Measurements from ENCODE around the gene HSPB3.
"Not testable (repeated sequence)": the region's sequence is repeated elsewhere in the genome, so short reads cannot be mapped to it uniquely, and the experiment has no call there.

HSPB3 gene

DNA sequence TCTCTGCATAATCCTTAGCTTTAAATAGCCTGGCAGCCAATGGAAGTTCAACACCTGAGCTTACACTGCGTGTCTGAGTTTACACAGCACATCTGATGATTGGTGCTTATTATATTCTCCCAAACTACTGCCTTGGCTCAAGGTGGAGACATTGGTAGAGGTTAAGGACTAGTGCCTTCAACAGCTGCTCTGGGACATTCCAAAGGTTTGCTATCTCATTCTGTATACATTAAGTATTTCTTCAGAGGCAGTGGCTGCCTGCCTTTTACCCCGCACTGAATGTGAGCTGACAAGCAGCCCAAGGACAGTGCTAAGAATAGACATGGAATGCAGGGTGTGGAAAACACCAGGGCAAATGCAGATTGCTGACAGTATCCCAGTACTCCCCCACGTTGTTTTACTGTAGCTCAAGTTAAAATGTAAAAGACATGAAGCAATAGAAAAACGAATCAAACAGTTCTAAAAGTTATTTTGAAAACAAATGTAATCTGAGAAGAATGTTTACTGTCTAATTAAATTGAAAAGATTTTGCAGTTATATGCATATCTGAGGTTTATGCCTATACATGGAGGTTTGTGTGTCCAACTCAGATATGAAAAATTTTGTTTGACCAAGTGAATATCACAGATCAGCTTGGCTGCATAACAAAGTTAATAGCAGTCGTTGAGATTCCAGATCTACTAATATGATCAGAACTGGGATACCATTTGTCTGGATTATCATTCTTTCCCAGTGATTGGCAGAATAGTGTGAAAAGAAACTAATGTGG is 1.8 kb downstream of the HSPB3 start:
- no peak for DNase-seq

DNA sequence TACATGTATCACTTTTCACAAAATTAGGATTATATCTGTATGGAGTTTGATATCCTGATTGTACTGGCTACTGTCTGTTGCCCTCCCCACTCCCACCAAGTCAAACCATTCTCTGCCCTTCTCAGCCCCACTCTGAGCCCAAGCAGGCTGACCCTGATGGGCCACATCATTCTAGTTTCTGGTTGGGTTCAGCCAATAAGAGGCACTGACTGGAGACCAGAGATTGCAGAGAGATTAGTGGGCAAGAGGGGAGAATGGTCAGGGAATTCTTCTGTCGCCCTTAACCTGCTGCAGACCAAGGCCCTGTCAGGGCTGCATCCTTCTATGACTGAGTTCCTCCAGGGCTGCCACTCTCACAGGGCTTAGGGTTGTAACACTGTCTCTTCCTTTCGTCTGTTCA is 2.7 kb downstream of the HSPB3 start:
- DNase-seq = no peak

DNA sequence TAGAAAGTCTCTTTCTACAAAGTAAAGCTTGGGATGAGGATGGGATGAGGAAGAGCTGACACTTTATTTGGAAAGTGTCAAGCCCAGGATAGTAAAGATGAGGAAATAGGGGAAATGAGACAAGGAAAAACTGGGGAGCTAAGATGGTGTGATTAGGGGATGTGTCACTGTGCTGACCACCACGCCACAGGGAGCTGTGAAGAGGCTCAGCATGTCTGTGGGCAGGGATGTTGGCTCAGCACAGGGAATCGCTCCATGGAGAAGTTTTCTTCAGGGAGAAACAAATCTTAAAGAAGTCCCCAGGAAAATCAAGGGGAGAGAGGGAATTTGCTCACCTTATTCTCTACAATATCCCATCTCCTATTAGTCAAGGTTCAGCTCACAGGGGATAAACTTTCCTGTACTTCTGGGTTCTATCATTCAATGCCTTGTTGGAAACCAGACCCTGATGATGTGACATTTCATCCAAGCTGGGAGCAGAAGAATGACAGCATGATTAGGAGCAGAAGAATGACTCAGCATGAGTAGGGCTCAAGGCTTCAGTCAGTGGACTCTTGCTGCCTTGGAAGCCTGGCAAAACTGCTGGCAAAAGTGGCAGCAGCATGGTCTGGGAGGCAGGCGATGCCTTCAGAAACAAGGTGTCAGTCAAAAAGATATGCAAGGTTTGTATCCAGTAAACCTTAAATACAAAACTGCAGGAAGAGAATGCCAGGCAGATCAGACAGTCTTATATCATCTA is 4.9 kb downstream of the HSPB3 start:
- no peak for DNase-seq

DNA sequence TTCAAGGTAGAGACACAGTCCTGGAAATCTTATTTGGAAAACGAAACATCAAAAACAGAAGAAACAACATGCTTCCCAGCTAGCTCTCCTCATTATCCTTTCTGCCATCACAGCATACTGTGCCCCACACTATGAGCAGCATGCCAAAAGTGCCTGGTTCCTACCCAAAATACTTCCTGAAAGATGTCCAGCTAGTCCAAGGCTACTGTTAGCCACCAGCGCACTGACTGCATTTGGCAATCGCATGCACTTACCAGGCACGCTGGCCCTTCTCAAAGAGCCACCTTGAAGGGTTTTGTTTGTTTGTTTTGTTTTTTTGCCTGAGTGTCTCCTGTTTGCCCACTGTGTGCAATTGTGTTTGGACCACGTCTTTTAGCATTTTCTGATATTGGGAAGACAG is 6.8 kb downstream of the HSPB3 start:
- no peak for DNase-seq

DNA sequence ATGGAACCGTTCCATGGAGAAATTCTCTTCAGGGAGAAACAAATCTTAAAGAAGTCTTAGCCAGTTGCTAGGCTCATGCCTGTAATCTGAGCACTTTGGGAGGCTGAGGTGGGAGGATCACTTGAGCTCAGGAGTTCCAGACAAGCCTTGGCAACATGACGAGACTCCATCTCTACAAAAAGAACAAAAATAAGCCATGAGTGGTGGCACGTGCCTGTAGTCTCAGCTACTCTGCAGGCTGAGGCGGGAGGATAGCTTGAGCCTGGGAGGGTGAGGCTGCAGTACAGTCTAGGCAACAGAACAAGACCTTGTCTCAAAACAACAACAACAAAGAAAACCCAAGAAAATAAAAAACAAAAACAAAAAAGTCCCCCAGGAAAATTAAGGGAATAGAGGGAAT is 8.2 kb downstream of the HSPB3 start:
- no peak for DNase-seq

DNA sequence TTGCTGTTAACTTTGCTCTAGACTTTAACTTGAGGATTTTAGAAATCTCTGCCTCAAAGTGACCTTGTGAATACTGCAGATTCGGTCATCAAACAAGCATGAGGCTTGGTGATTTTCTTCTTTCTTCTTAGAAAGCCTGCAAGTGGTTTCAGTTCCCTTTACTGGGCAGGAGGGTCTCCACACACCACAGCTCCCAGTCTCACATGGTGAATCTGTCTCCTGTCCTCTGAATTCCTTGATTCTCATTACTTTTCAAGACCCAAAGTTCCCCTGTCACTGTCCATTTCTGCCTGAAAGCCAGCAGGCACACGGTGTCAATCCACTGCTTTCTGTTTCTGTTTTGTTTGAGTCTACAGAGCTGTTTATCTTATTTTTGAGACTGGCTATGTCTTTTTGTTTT is 14.1 kb downstream of the HSPB3 start:
- no peak for DNase-seq

DNA sequence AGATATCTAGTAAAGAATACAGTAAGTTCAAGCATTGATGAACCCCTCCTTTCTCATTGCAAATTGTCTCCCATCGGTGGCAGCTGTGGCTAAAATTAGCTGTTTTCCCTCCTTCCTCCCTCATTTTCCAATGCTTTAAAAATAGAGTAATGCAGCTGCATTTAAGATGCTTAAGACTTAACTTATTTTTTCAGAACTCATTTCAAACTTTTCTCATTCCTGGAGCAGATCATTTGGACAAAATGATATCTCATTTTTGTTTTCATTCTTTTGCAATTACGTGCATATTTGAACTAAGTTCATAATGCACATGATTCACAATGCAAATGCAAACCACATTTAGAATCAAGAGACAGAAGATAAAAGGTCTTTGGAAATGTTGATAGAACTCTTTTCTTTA is 14.6 kb downstream of the HSPB3 start:
- DNase-seq = no peak

DNA sequence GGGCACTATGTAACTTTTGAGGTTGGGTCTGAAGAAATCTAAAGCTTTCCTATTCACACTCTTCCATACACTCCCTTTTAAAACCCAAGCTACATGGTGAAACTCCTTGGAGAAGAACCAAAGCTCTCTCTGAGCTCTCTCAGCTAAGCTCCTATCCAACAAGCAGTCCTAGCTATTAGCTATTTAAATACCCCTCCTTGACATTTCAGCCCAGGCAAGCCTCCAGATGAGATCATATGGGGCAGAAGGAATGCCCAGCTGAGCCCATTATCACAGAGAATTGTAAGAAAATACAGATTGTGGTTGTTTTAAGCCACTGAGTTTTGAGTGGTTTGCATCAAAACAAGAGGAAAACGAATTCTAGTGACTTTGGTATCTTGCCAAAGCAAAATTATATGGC is 15.2 kb downstream of the HSPB3 start:
- no peak for DNase-seq

DNA sequence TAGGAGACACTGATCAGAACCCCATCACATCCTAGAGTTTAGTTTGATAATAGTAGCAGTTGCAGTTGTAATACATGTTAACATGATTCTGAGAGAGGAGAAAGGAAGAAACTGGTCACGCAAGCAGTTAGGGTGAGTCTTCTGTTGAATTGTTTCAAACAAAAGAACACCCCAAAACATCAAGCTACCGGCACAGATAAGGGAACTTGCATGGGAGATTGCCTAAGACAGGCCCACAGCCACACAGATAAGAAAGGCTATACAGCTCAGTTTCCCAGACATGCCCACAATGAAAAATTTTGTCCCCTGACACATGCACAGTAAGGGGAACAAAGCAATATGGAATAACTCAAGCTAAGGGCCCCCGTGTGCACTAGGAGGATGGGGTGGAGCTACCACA is 15.9 kb downstream of the HSPB3 start:
- no peak for DNase-seq

DNA sequence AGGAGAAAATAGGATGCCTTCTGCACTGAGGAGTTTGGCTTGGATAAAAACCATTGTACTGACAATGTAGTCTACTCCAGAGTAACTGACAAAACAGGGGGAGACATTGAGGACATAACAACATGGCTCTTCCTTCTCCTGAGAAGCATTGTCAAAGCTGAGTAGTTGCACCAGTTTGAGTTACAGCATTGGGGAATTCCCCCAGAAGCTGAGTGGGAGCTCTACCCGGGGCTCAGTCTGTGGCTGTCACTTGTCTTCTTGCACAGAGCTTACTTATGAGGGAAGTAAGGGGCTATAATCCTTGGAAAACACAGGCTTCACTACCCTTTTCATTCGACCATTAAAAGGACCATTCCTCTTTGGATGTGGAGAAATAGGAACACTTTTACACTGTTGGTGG is 21.2 kb downstream of the HSPB3 start:
- no peak for DNase-seq

DNA sequence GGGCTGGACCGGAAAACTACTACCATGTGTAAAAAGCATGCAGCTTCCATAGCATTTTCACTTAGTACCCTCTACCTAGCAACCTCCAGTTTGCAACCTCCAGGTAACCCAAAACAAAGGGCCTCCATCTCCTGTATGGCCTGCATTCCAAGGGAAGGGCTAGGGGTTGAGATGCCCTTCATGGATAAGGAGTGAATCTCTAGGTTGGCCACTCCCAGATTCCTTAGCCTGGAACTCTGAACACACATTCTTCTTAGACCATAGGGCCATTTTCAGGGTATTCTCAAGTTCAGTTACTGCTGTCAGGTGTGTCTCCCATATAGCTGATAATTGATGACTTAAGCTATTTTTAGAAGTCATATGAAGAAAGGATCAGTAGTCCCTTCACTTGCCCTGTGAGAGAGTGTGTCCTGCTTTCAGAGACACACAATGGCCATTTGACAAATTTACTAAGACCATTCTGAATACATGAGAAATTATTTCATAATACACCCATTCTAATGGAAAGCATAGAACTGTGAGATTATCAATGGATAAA is 22.5 kb downstream of the HSPB3 start:
- DNase-seq = no peak

DNA sequence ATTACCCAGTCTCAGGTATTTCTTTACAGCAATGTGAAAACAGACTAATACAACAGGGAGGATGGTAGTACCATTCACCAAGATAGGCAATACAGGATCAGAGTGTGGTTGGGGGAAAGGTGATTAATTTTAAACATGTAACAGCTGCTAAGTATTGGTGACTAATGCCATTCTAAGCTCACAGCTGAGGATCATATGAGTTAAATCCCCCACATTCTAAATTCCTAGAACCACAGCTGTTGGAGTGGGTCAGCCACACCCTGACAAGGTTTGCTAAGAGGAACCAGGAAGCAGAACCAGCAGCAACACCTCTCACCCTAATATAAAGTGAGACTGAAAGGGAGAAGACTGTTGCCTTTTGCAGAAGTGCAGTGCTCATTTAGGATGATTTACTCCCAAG is 24.8 kb downstream of the HSPB3 start:
- DNase-seq = no peak

DNA sequence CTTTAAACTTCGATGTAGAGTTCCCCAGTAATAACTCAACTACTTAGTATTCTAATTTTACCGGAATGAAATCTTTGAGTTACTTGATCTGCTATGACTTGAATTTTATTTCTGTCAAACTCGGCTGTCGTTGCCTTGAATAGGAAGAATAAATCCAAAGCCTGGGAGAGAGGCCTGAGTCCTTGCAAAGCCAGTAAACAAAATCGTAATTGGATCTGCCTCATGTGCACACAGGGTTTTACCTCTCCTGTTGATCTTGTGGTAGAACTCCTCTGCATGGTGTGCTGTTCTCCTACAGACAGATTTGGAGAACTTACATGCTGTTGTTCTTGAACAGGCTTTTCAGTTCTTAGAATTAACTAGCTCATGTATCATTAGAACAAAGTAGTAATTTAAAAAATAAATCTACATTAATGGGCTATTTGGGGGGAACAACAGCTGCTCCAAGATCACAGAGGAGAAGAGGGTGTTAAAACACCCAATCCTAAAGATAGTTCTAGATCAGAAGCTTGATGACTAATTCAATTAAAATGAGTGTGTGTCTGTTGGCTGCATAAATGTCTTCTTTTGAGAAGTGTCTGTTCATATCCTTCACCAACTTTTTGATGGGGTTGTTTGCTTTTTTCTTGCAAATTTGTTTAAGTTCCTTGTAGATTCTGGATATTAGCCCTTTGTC is 28.9 kb downstream of the HSPB3 start:
- DNase-seq = no peak

DNA sequence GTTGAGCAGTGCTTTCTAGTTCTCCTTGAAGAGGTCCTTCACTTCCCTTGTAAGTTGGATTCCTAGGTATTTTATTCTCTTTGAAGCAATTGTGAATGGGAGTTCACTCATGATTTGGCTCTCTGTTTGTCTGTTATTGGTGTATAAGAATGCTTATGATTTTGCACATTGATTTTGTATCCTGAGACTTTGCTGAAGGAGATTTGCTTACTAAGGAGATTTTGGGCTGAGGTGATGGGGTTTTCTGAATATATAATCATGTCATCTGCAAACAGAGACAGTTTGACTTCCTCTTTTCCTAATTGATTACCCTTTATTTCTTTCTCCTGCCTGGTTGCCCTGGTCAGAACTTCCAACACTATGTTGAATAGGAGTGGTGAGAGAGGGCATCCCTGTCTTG is 30.2 kb downstream of the HSPB3 start:
- not testable (repeated sequence) for DNase-seq

DNA sequence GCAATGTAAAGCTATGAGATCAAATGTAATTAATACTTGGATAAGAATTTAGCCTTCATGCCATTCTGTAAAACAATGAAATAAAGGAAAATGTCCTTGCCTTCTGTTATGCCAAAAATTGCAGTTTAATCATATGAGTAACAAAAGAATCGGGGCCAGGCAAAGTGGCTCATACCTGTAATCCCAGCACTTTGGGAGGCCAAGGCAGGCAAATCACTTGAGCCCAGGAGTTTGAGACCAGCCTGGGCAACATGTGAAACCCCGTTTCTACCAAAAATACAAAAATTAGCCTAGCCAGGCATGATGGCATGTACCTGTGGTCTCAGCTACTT is 34.1 kb downstream of the HSPB3 start:
- not testable (repeated sequence) for DNase-seq

DNA sequence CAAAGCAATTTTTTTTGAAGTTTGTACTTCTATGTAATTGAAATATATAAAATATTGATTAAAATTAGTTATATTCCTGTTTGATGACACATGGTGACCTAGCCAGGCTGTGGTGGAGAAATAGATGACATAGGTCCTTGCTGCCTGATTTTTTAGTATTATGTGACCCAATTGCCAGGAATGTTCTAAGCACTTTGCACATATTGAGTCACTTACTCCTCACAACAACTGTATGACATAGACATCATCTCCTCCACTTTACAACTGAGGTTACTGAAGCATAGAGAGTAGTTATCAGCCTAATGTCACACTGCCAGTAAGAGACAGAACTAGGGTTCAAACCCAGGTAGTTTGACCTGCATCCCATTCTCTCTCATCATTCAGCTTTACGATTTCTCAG is 35.8 kb downstream of the HSPB3 start:
- no peak for DNase-seq

DNA sequence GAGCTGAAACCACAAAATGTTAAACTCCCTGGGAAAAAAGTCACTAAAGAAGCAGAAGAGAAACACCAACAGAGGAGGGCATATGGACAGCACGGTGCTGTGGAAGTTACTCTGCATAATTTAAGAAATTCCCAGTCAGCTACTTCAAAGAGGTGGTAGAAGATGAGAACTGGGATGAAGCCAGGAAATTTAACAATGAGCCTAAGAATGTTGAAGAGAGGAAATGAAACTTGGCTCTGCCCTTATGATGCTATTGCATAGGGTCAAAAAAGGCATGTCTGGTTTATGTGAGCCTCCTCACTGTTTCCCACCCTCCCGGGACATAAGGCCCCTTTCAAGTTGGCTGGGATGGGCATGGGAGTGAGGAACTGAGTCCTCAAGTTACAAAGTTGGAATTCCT is 36.7 kb downstream of the HSPB3 start:
- no peak for DNase-seq

DNA sequence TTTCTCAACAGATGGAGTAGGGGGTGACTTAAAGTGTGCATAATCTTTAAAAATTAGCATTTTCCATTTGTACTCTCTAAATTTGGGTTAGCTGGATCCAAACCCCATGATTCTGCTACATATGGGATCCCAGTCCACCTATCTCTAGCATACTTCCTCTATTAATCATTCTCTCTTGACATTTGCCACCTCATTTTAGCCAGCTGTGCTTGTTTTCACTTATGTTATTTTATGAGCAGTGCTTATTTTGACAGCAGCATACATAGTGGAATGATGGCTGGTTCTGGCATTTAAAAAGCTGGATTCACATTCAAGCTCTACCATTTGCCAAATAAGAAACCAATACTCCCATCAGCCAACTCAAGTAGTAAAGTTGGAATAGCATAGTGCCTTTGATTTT is 39.5 kb downstream of the HSPB3 start:
- no peak for DNase-seq
